ENCODE results near the gene LRPPRC.
"Not testable (repeated sequence)": the region's sequence is repeated elsewhere in the genome, so short reads cannot be mapped to it uniquely, and the experiment has no call there.

LRPPRC gene

GRCh38 chr2:43995733-43996533, at the start of gene LRPPRC:
Gene LRPPRC, minus strand, starts transcription at chr2:43995989. Its CDS starts 42 bp downstream, at chr2:43995947.
- no peak for TF ChIP-seq CTCF (conservative IDR thresholded peaks at IDR 0.05)
- TF ChIP-seq ZFX (IDR thresholded peaks at IDR 0.05), result peak; percentile 79
- H3K27ac ChIP-seq, result peak within 1 kb of the TSS; percentile 98

- H3K27ac ChIP-seq, result no peak overlapping the region
- no peak for TF ChIP-seq CTCF (conservative IDR thresholded peaks at IDR 0.05)
- no peak for TF ChIP-seq ZFX (IDR thresholded peaks at IDR 0.05)
Observed at GRCh38 chr2:44045061-44045460, 49.3 kb upstream of the LRPPRC start.

- no peak overlapping the region for H3K27ac ChIP-seq
- no peak for TF ChIP-seq ZFX (IDR thresholded peaks at IDR 0.05)
- TF ChIP-seq CTCF (conservative IDR thresholded peaks at IDR 0.05), result peak; percentile 77
Observed at GRCh38 chr2:44044281-44044720, 48.5 kb upstream of the LRPPRC start.

- no peak overlapping the region for H3K27ac ChIP-seq
- no peak for TF ChIP-seq CTCF (conservative IDR thresholded peaks at IDR 0.05)
Observed at GRCh38 chr2:44040365-44040764, 44.6 kb upstream of the LRPPRC start.

- TF ChIP-seq ZFX (IDR thresholded peaks at IDR 0.05) (no peak), CTCF (conservative IDR thresholded peaks at IDR 0.05) (no peak)
- H3K27ac ChIP-seq, result no peak overlapping the region
Observed at GRCh38 chr2:44038277-44038676, 42.5 kb upstream of the LRPPRC start.

GRCh38 chr2:44037221-44037620, 41.4 kb upstream of the LRPPRC start:
- TF ChIP-seq CTCF (conservative IDR thresholded peaks at IDR 0.05) (no peak), ZFX (IDR thresholded peaks at IDR 0.05) (no peak)
- H3K27ac ChIP-seq, result no peak overlapping the region

GRCh38 chr2:44033947-44034346, 38.2 kb upstream of the LRPPRC start:
- no peak for TF ChIP-seq ZFX (IDR thresholded peaks at IDR 0.05)
- H3K27ac ChIP-seq, result no peak overlapping the region

GRCh38 chr2:44027076-44027475, 31.3 kb upstream of the LRPPRC start:
- H3K27ac ChIP-seq, result not testable (repeated sequence)
